Osteoblast (primary cell): ENCODE data around the gene DDX19B. TPM values are rescaled to one million over a fixed set of nuclear protein-coding genes. Genes with fewer than 3 reads are reported as not detected.

Experiments
- DNase-seq: peaks from one replicate; pipeline ENCODE4 v3.0.0; 2011; ENCODE audit warnings: low spot score, mixed read lengths; ENCODE audit not compliant: insufficient read length; ENCODE audit errors: missing footprints
- H2AFZ ChIP-seq: 2 replicates; pipeline ENCODE4 v1.6.0; 2011; ENCODE audit warnings: mild to moderate bottlenecking, low read length
- H3K27ac ChIP-seq: 2 replicates; pipeline ENCODE4 v1.5.1; 2011; ENCODE audit warnings: mild to moderate bottlenecking, low read depth, low read length, moderate library complexity
- H3K27me3 ChIP-seq: 2 replicates; pipeline ENCODE4 v1.6.0; 2012; ENCODE audit warnings: mild to moderate bottlenecking, control low read depth, inconsistent platforms, low read length, moderate library complexity; ENCODE audit not compliant: insufficient read depth
- H3K36me3 ChIP-seq: 2 replicates; pipeline ENCODE4 v1.5.1; 2011; ENCODE audit warnings: mild to moderate bottlenecking, low read length, control low read depth, moderate library complexity; ENCODE audit not compliant: insufficient read depth
- H3K4me1 ChIP-seq: 2 replicates; pipeline ENCODE4 v1.5.1; 2011; ENCODE audit warnings: mild to moderate bottlenecking, low read length, control low read depth, moderate library complexity; ENCODE audit not compliant: insufficient read depth
- H3K4me2 ChIP-seq: 2 replicates; pipeline ENCODE4 v1.6.0; 2011; ENCODE audit warnings: mild to moderate bottlenecking, low read length; ENCODE audit not compliant: insufficient read depth
- H3K4me3 ChIP-seq: fragments of 200-600 bp; sonication (generic); 3 replicates; pipeline ENCODE4 v1.5.1; 2012; ENCODE audit warnings: mild to moderate bottlenecking, low read length, inconsistent platforms; ENCODE audit not compliant: insufficient read depth
- H3K79me2 ChIP-seq: 2 replicates; pipeline ENCODE4 v1.6.0; 2012; ENCODE audit warnings: mild to moderate bottlenecking, low read length, control low read depth, inconsistent platforms; ENCODE audit not compliant: insufficient read depth
- H3K9me3 ChIP-seq: 2 replicates; pipeline ENCODE4 v1.5.1; 2011; ENCODE audit warnings: low read depth, low read length, control low read depth
- H4K20me1 ChIP-seq: 2 replicates; pipeline ENCODE4 v1.6.0; 2012; ENCODE audit warnings: mild to moderate bottlenecking, low read length, control low read depth; ENCODE audit not compliant: insufficient read depth
- CTCF ChIP-seq: IDR thresholded peaks from 2 replicates; pipeline ENCODE4 v1.5.1; 2011; ENCODE audit warnings: mild to moderate bottlenecking, low read depth, low read length, moderate library complexity; ENCODE audit errors: extremely low read depth
- total RNA-seq: library from RNA; depleted of rRNA; stranded (reverse); fragments of >200 nt; gene quantifications from 2 replicates; pipeline ENCODE4 v1.2.3, GENCODE V29; 2012

The DDX19B gene
- total RNA-seq, 1 donor: 42.7 TPM

GRCh38 chr16:70341600-70341999, 42.6 kb downstream of the DDX19B start:
- H3K27ac ChIP-seq: no peak overlapping the region
- no peaks in the 10 kb centered on the region for H3K9me3 ChIP-seq
- no peaks in the 10 kb centered on the region for H4K20me1 ChIP-seq
- no peak overlapping the region for H2AFZ ChIP-seq
- peaks cover 5% of the 10 kb centered on the region for H3K4me1 ChIP-seq
- no peak for TF ChIP-seq CTCF
- no peak overlapping the region for H3K4me3 ChIP-seq
- peaks cover 3% of the 10 kb centered on the region for H3K36me3 ChIP-seq
- DNase-seq: no peak
- H3K27me3 ChIP-seq: no peaks in the 10 kb centered on the region
- no peak overlapping the region for H3K4me2 ChIP-seq
- H3K79me2 ChIP-seq: no peaks in the 10 kb centered on the region

- no peak overlapping the region for H3K4me3 ChIP-seq
- no peaks in the 10 kb centered on the region for H3K9me3 ChIP-seq
- H4K20me1 ChIP-seq: no peaks in the 10 kb centered on the region
- DNase-seq: peak; percentile 81
- H3K36me3 ChIP-seq: peaks cover 3% of the 10 kb centered on the region
- peaks cover 5% of the 10 kb centered on the region for H3K4me1 ChIP-seq
- H3K4me2 ChIP-seq: no peak overlapping the region
- no peak for TF ChIP-seq CTCF
- H2AFZ ChIP-seq: no peak overlapping the region
- no peak overlapping the region for H3K27ac ChIP-seq
- no peaks in the 10 kb centered on the region for H3K27me3 ChIP-seq
- H3K79me2 ChIP-seq: peaks cover 4% of the 10 kb centered on the region
These were observed 43.0 kb downstream of the DDX19B start for GRCh38 chr16:70342016-70342415.

- TF ChIP-seq CTCF: no peak
- no peak for DNase-seq
- Histone ChIP-seq H3K9me3 (no peaks in the 10 kb centered on the region), H3K4me1 (peaks cover 18% of the 10 kb centered on the region), H2AFZ (peak overlapping the region; percentile 51), H3K27ac (peak overlapping the region; percentile 90), H4K20me1 (peaks cover 7% of the 10 kb centered on the region), H3K27me3 (no peaks in the 10 kb centered on the region), H3K36me3 (peaks cover 5% of the 10 kb centered on the region), H3K4me3 (peak overlapping the region; percentile 99), H3K79me2 (peaks cover 39% of the 10 kb centered on the region), H3K4me2 (peak overlapping the region; percentile 90)
These were observed 46.9 kb downstream of the DDX19B start for GRCh38 chr16:70345840-70346239.

- H3K27me3 ChIP-seq: no peaks in the 10 kb centered on the region
- H3K4me1 ChIP-seq: peaks cover 18% of the 10 kb centered on the region
- peaks cover 49% of the 10 kb centered on the region for H3K79me2 ChIP-seq
- no peak overlapping the region for H2AFZ ChIP-seq
- no peak for TF ChIP-seq CTCF
- H3K4me3 ChIP-seq: no peak overlapping the region
- H4K20me1 ChIP-seq: peaks cover 7% of the 10 kb centered on the region
- peak overlapping the region; percentile 23 for H3K27ac ChIP-seq
- H3K4me2 ChIP-seq: peak overlapping the region; percentile 16
- peaks cover 17% of the 10 kb centered on the region for H3K36me3 ChIP-seq
- DNase-seq: no peak
- no peaks in the 10 kb centered on the region for H3K9me3 ChIP-seq
These were observed 50.0 kb downstream of the DDX19B start for GRCh38 chr16:70348991-70349390.
